GM23338 (cell line): ENCODE data around the gene ALCAM.

Source experiments
- CREB1 ChIP-seq: fragments of 250-450 bp; sonication (Bioruptor Pico); IDR thresholded peaks from 2 replicates; pipeline ENCODE4 v1.5.0; 2020; ENCODE audit warnings: low read depth, mild to moderate bottlenecking, moderate library complexity
- EZH2 ChIP-seq: fragments of 200-600 bp; sonication (generic); IDR thresholded peaks from one replicate; pipeline ENCODE4 v1.8.0; 2017; ENCODE audit warnings: antibody characterized with exemption, mild to moderate bottlenecking, low read depth; ENCODE audit not compliant: unreplicated experiment
- EZH2phosphoT487 ChIP-seq: fragments of 200-600 bp; sonication (generic); IDR thresholded peaks from one replicate; pipeline ENCODE4 v1.8.1; 2018; ENCODE audit warnings: antibody characterized with exemption; ENCODE audit not compliant: unreplicated experiment
- JUNB ChIP-seq: IDR thresholded peaks from one replicate; pipeline ENCODE4 v1.6.1; 2016; ENCODE audit warnings: antibody characterized with exemption; ENCODE audit not compliant: unreplicated experiment
- NANOG ChIP-seq: IDR thresholded peaks from 2 replicates; pipeline ENCODE4 v1.6.1; 2016; ENCODE audit warnings: antibody characterized with exemption, borderline replicate concordance
- POLR2AphosphoS5 ChIP-seq: IDR thresholded peaks from 2 replicates; pipeline ENCODE4 v1.6.1; 2016; ENCODE audit warnings: antibody characterized with exemption, low read depth
- STAT1 ChIP-seq: IDR thresholded peaks from one replicate; pipeline ENCODE4 v1.6.1; 2016; ENCODE audit warnings: antibody characterized with exemption; ENCODE audit not compliant: unreplicated experiment
- ZNF114 ChIP-seq: fragments of 250-450 bp; sonication (Bioruptor Pico); IDR thresholded peaks from 2 replicates; pipeline ENCODE4 v1.5.0; 2020; ENCODE audit warnings: mild to moderate bottlenecking, moderate library complexity
- ZNF331 ChIP-seq: fragments of 250-450 bp; sonication (Bioruptor Pico); IDR thresholded peaks from 2 replicates; pipeline ENCODE4 v1.5.0; 2020; ENCODE audit warnings: low read depth, mild to moderate bottlenecking, moderate library complexity
- TF ChIP-seq, protein P1 (sequence below), 2 experiments: fragments of 200-600 bp in 1 of 2; sonication (generic) in 1 of 2; conservative IDR thresholded peaks; 2 replicates each; pipeline versions ENCODE4 v1.5.1 to v1.6.1; 2016 to 2017; ENCODE audit warnings: antibody characterized with exemption in 2 of 2, low read depth in 2 of 2, mild to moderate bottlenecking in 2 of 2, moderate library complexity in 1 of 2
- TF ChIP-seq, protein P2 (sequence below): IDR thresholded peaks from one replicate; pipeline ENCODE4 v1.6.1; 2018; ENCODE audit warnings: antibody characterized with exemption; ENCODE audit not compliant: unreplicated experiment
- TF ChIP-seq, protein P3 (sequence below): IDR thresholded peaks from 2 replicates; pipeline ENCODE4 v1.6.1; 2016; ENCODE audit warnings: antibody characterized with exemption

DNA sequence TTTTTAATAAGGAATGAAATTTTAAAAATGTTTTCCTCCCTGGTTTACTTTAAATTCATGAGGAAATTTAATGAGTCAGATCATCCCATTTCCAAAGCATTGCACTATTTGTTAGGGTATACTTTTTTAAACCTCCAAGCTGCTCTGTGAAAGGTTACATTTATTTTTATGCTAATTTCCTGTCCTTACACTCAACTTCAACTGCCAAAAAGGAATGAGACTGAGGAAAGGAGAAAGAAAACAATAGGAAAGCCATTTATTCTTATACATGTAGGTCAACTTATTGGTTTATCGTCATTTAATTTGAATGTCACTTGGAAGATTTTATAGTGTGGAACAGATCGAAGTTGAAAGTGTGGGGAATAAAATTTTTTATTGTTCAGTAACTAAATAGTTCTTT is 104.1 kb downstream of the ALCAM start:
- TF ChIP-seq, protein P1, sequence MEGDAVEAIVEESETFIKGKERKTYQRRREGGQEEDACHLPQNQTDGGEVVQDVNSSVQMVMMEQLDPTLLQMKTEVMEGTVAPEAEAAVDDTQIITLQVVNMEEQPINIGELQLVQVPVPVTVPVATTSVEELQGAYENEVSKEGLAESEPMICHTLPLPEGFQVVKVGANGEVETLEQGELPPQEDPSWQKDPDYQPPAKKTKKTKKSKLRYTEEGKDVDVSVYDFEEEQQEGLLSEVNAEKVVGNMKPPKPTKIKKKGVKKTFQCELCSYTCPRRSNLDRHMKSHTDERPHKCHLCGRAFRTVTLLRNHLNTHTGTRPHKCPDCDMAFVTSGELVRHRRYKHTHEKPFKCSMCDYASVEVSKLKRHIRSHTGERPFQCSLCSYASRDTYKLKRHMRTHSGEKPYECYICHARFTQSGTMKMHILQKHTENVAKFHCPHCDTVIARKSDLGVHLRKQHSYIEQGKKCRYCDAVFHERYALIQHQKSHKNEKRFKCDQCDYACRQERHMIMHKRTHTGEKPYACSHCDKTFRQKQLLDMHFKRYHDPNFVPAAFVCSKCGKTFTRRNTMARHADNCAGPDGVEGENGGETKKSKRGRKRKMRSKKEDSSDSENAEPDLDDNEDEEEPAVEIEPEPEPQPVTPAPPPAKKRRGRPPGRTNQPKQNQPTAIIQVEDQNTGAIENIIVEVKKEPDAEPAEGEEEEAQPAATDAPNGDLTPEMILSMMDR (conservative IDR thresholded peaks at IDR 0.05; ENCODE audit: low read depth in 2 of 2) = no peak
- TF ChIP-seq EZH2phosphoT487 = no peak
- TF ChIP-seq, protein P2, sequence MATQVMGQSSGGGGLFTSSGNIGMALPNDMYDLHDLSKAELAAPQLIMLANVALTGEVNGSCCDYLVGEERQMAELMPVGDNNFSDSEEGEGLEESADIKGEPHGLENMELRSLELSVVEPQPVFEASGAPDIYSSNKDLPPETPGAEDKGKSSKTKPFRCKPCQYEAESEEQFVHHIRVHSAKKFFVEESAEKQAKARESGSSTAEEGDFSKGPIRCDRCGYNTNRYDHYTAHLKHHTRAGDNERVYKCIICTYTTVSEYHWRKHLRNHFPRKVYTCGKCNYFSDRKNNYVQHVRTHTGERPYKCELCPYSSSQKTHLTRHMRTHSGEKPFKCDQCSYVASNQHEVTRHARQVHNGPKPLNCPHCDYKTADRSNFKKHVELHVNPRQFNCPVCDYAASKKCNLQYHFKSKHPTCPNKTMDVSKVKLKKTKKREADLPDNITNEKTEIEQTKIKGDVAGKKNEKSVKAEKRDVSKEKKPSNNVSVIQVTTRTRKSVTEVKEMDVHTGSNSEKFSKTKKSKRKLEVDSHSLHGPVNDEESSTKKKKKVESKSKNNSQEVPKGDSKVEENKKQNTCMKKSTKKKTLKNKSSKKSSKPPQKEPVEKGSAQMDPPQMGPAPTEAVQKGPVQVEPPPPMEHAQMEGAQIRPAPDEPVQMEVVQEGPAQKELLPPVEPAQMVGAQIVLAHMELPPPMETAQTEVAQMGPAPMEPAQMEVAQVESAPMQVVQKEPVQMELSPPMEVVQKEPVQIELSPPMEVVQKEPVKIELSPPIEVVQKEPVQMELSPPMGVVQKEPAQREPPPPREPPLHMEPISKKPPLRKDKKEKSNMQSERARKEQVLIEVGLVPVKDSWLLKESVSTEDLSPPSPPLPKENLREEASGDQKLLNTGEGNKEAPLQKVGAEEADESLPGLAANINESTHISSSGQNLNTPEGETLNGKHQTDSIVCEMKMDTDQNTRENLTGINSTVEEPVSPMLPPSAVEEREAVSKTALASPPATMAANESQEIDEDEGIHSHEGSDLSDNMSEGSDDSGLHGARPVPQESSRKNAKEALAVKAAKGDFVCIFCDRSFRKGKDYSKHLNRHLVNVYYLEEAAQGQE = no peak
- TF ChIP-seq POLR2AphosphoS5 = no peak
- TF ChIP-seq CREB1 (CRISPR knock-in tag) = no peak
- TF ChIP-seq NANOG = no peak
- TF ChIP-seq EZH2 = no peak
- TF ChIP-seq, protein P3, sequence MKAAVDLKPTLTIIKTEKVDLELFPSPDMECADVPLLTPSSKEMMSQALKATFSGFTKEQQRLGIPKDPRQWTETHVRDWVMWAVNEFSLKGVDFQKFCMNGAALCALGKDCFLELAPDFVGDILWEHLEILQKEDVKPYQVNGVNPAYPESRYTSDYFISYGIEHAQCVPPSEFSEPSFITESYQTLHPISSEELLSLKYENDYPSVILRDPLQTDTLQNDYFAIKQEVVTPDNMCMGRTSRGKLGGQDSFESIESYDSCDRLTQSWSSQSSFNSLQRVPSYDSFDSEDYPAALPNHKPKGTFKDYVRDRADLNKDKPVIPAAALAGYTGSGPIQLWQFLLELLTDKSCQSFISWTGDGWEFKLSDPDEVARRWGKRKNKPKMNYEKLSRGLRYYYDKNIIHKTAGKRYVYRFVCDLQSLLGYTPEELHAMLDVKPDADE = no peak
- TF ChIP-seq ZNF331 (CRISPR knock-in tag) = no peak
- no peak for TF ChIP-seq STAT1
- no peak for TF ChIP-seq JUNB
- TF ChIP-seq ZNF114 (CRISPR knock-in tag) = no peak
